Measurements from ENCODE around the gene DDB1.

GRCh38 chr11:61332281-61332796, 566 bp downstream of the DDB1 start:
- TF ChIP-seq CTCF (IDR thresholded peaks at IDR 0.05; ENCODE audit: low read depth, low read length, poor library complexity, severe bottlenecking) (no peak), EZH2phosphoT487 (IDR thresholded peaks at IDR 0.05; ENCODE audit: borderline replicate concordance, low read length) (no peak)
